Body of pancreas (tissue), 4 donors: ENCODE measurements around the gene PSTK.

ENCODE experiments used
- POLR2A ChIP-seq, 3 donors: fragments of 450-650 bp; IDR thresholded peaks; one replicate each; pipeline ENCODE4 v1.6.1; 2016; ENCODE audit warnings: antibody characterized with exemption in 3 of 3, mild to moderate bottlenecking in 2 of 3
- TF ChIP-seq, protein P1 (sequence below), 7 experiments: fragments of 450-650 bp in 4 of 7; fragments of 200-600 bp in 3 of 7; sonication (generic) in 3 of 7; IDR thresholded peaks; one replicate each; pipeline ENCODE4 v1.5.1; 2016 to 2019; ENCODE audit warnings: antibody characterized with exemption in 7 of 7

DNA sequence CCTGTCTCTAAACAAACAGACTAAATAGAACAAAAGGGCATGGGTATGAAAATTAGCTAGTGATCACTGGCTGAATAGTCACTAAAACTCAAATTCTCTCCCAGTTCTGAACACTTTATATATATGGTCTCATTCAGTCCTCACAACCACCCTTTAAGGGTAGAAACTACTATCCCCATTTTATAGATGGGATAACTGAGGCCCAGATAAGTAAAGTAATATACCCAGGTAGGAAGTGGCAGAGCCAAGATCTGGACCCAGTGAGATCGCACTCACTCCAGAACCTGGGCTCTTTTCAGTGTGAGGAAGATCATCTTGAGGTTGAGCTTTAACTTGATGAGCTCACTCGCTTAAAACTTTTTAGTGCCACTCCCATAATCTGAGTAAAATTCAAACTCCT, 4.5 kb downstream of the PSTK start:
- TF ChIP-seq POLR2A (IDR thresholded peaks at IDR 0.05), result no peak
- TF ChIP-seq, protein P1, sequence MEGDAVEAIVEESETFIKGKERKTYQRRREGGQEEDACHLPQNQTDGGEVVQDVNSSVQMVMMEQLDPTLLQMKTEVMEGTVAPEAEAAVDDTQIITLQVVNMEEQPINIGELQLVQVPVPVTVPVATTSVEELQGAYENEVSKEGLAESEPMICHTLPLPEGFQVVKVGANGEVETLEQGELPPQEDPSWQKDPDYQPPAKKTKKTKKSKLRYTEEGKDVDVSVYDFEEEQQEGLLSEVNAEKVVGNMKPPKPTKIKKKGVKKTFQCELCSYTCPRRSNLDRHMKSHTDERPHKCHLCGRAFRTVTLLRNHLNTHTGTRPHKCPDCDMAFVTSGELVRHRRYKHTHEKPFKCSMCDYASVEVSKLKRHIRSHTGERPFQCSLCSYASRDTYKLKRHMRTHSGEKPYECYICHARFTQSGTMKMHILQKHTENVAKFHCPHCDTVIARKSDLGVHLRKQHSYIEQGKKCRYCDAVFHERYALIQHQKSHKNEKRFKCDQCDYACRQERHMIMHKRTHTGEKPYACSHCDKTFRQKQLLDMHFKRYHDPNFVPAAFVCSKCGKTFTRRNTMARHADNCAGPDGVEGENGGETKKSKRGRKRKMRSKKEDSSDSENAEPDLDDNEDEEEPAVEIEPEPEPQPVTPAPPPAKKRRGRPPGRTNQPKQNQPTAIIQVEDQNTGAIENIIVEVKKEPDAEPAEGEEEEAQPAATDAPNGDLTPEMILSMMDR (IDR thresholded peaks at IDR 0.05), result no peak
